HG02870 (cell line): ENCODE results near the gene SMARCE1.

ENCODE experiments used
- ATAC-seq: cut with Tn5 transposase; IDR thresholded peaks from one replicate; pipeline ENCODE4 v1.9.1; 2021; ENCODE audit warnings: mild to moderate bottlenecking, moderate library complexity; ENCODE audit not compliant: unreplicated experiment

Gene SMARCE1

GRCh38 chr17:40647624-40648383 lies at the start of gene SMARCE1:
SMARCE1 (minus strand) TSS chr17:40647818; CDS start chr17:40645802, 2,016 bp downstream.
- no peak for ATAC-seq

GRCh38 chr17:40697297-40697696 lies 49.7 kb upstream of the SMARCE1 start:
- no peak for ATAC-seq

GRCh38 chr17:40696651-40697072 lies 49.0 kb upstream of the SMARCE1 start:
- ATAC-seq = no peak

- ATAC-seq = no peak
These were observed 48.4 kb upstream of the SMARCE1 start for GRCh38 chr17:40695874-40696472.

GRCh38 chr17:40694584-40694983 lies 47.0 kb upstream of the SMARCE1 start:
- no peak for ATAC-seq

- ATAC-seq = no peak
These were observed 39.5 kb upstream of the SMARCE1 start for GRCh38 chr17:40687106-40687505.

- no peak for ATAC-seq
These were observed 38.6 kb upstream of the SMARCE1 start for GRCh38 chr17:40686192-40686591.

GRCh38 chr17:40680998-40681397 lies 33.4 kb upstream of the SMARCE1 start:
- ATAC-seq = no peak

- ATAC-seq = no peak
These were observed 31.9 kb upstream of the SMARCE1 start for GRCh38 chr17:40679523-40679907.

- no peak for ATAC-seq
These were observed 31.4 kb upstream of the SMARCE1 start for GRCh38 chr17:40678902-40679522.

GRCh38 chr17:40675905-40676304 lies 28.3 kb upstream of the SMARCE1 start:
- no peak for ATAC-seq

- no peak for ATAC-seq
These were observed 25.0 kb upstream of the SMARCE1 start for GRCh38 chr17:40672654-40673053.

GRCh38 chr17:40671282-40671681 lies 23.7 kb upstream of the SMARCE1 start:
- no peak for ATAC-seq

GRCh38 chr17:40666331-40666730 lies 18.7 kb upstream of the SMARCE1 start:
- no peak for ATAC-seq

- ATAC-seq = no peak
These were observed 17.1 kb upstream of the SMARCE1 start, which contains the start of gene KRT222 for GRCh38 chr17:40664582-40665333. KRT222 (minus strand) TSS chr17:40665177; CDS start chr17:40665099, 78 bp downstream.

GRCh38 chr17:40663252-40663651 lies 15.6 kb upstream of the SMARCE1 start:
- no peak for ATAC-seq

- no peak for ATAC-seq
These were observed 12.3 kb upstream of the SMARCE1 start for GRCh38 chr17:40659911-40660310.

- no peak for ATAC-seq
These were observed 10.8 kb upstream of the SMARCE1 start for GRCh38 chr17:40658396-40658795.

- ATAC-seq = no peak
These were observed 4.3 kb upstream of the SMARCE1 start for GRCh38 chr17:40651939-40652338.

GRCh38 chr17:40648384-40648968 lies 858 bp upstream of the SMARCE1 start:
- ATAC-seq = no peak
